ENCODE measurements around the gene ANXA8L1.
"Not testable (repeated sequence)": the region's sequence is repeated elsewhere in the genome, so short reads cannot be mapped to it uniquely, and the experiment has no call there.

Gene ANXA8L1, protein sequence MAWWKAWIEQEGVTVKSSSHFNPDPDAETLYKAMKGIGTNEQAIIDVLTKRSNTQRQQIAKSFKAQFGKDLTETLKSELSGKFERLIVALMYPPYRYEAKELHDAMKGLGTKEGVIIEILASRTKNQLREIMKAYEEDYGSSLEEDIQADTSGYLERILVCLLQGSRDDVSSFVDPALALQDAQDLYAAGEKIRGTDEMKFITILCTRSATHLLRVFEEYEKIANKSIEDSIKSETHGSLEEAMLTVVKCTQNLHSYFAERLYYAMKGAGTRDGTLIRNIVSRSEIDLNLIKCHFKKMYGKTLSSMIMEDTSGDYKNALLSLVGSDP
- total RNA-seq: 0 reads per million in 3 experiments

- DNase-seq: not testable (repeated sequence)
Measured at GRCh38 chr10:46375406-46375805, at the start of gene ANXA8L1. ANXA8L1 (plus strand) TSS chr10:46375776; CDS start chr10:46375852, 76 bp downstream.

- no peak for DNase-seq
Measured at GRCh38 chr10:46326066-46326465, 49.5 kb upstream of the ANXA8L1 start.

DNA sequence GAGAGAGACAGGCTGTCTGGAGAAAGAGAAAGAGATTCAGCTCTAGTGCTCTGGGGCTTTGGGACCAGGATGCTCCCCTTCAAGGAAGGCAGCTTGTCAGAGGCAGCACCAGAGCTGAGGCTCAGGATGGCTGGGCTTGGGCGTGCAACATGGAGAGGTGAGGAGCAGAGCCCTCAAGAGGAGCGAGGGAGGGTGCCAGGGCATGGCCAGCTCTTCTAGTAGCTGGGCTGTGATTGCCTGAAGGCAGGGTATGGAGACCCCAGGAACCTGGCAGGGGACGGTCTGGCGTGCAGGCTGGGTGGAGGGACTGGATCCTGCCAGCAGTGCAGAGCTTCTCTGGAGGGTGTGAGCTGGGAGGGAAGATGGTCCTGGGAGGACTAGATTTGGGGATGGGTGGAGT, 48.6 kb upstream of the ANXA8L1 start:
- DNase-seq: no peak

GRCh38 chr10:46327685-46328084, 47.9 kb upstream of the ANXA8L1 start:
- no peak for DNase-seq

- DNase-seq: no peak
Measured at GRCh38 chr10:46328853-46329689, 46.5 kb upstream of the ANXA8L1 start.

DNA sequence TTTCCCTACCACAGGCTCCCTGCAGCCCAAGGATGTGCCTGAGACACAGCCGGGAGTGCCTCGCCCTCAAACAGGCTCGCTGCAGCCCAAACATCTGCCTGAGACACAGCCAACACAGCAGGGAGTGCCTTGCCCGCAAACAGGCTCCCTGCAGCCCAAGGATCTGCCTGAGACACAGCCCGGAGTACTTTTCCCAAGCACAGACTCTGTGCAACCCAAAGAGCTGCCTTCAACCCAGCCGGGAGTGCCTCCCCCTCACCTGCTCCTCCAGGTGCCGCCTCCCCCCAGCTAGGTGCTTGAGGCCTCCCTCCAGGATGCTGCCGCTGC, 45.9 kb upstream of the ANXA8L1 start:
- DNase-seq: no peak

DNA sequence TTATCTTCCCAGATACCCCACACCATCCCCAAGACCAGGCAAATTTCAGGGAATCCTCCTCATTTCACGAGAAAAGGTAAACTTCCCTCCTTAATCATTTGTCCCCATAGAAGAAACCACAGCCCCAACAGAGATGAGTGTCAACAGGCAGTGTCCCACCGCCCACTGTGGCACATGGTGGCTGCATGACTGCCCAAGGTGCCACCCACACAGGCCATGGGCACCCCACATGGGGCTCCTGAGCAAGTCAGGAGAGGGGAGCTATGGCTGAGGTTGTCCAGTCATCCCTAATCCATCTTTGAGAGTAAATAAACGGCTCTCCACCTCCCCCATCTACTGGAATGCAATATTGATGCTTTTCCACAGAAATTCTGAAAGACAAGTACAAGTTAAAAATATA, 44.7 kb upstream of the ANXA8L1 start:
- DNase-seq: no peak

DNA sequence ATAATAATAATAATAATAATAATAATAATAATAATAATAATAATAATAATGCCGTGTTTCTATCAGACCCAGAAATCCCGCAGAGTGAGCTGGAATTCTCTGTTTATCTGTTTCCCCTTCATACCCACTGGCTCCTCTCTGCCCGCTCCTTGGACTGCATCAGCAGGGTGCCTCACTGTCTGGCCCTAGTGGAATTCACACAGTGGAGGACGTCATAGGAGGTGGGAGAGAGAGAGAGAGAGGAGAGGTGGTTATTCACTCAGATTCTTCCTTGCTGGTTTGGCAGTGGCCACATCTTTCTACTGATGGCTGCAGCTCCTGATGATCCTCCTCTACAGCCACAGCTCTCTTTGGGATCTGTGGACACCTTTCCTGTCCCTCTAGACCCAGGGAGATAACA, 10.1 kb upstream of the ANXA8L1 start:
- not testable (repeated sequence) for DNase-seq

- DNase-seq: not testable (repeated sequence)
Measured at GRCh38 chr10:46367209-46367608, 8.4 kb upstream of the ANXA8L1 start.

DNA sequence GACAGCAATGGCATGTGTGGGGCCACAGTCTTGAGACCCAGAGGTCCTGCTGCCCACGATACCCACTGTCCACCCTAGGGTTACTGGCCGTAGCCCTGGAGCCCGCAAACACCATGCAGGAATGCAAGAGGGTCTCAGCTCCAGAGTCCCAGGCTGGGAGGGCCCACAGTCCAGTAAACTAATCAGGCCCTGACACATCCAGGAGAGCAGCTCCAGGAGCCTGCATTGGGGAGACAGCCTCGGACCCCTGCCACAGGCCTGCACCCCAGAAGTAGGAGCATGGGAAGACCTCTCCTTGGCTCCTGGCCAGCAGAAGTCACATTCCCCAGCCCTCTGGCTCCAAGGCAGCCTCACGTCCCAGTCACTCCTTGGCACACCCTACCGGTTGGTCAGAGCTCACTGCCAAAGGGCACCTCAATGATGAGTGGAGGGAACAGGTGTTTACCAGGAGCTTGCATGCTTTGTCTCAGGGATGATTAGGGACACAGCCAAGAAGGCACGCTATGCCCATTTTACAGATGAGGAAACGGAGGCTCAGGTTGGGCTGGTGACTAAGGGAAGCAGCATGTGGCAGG, 7.8 kb upstream of the ANXA8L1 start:
- not testable (repeated sequence) for DNase-seq

GRCh38 chr10:46368956-46369355, 6.6 kb upstream of the ANXA8L1 start:
- not testable (repeated sequence) for DNase-seq

GRCh38 chr10:46374410-46374809, 1.2 kb upstream of the ANXA8L1 start:
- DNase-seq: not testable (repeated sequence)

DNA sequence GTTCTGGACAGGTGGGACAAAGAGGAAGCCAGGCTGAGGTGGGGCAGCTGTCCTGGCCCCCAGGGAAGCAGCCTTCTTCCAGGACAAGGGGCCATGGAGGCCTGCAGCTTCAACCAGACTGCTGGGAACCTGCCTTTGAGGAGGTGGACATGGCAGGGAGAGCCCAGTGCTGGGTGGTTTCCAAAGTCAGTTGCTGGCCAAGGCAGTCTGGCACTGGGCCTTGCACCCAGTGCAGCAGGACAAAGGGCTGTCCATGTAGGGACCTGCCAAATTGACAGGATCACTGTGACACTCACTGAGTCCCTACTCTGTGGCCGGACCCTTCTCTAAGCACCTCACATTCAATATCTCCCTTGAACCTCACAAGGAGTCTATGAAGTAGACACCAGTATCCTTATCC, 1.4 kb downstream of the ANXA8L1 start:
- not testable (repeated sequence) for DNase-seq

GRCh38 chr10:46377651-46378050, 2.1 kb downstream of the ANXA8L1 start:
- not testable (repeated sequence) for DNase-seq

DNA sequence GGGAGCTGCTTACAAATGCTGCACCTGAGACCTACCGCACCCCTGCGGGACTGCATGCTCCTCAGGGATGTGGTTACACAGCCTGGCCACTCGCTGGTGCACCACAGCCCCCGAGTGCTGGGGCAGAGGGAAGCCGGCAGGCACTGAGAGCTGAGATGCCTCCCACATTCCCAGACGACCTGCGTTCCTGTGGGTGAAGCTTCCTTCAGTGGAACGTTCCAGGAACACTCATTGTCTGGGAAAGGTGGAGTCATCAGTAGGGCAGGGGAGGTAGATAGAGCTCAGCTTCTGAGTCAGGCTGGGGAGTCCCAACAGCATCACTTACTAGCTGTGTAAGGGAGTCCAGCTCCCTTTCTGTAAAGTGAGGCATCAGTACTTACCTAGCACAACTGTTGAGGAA, 2.5 kb downstream of the ANXA8L1 start:
- not testable (repeated sequence) for DNase-seq

- not testable (repeated sequence) for DNase-seq
Measured at GRCh38 chr10:46379233-46379848, 3.8 kb downstream of the ANXA8L1 start.

DNA sequence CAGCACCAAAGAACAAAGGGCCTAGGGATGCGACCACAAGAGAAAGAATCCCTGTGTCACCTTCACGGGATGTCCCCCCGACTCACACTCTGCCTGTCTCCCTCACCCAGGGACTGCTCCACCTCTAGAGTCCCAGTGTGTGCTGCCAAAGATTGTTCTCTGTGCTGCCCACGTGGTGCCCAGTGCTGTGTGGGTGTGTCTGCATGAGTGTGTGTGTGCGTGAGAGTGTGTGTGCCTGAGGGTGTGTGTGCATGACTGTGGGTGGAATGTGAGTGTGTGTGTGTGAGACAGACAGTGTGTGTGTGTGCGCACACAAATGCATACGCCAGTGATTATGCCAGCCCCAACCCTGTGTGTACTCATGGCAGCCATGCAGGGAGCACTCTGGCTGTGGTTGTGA, 10.3 kb downstream of the ANXA8L1 start:
- not testable (repeated sequence) for DNase-seq

- DNase-seq: not testable (repeated sequence)
Measured at GRCh38 chr10:46386694-46387093, 11.1 kb downstream of the ANXA8L1 start.

DNA sequence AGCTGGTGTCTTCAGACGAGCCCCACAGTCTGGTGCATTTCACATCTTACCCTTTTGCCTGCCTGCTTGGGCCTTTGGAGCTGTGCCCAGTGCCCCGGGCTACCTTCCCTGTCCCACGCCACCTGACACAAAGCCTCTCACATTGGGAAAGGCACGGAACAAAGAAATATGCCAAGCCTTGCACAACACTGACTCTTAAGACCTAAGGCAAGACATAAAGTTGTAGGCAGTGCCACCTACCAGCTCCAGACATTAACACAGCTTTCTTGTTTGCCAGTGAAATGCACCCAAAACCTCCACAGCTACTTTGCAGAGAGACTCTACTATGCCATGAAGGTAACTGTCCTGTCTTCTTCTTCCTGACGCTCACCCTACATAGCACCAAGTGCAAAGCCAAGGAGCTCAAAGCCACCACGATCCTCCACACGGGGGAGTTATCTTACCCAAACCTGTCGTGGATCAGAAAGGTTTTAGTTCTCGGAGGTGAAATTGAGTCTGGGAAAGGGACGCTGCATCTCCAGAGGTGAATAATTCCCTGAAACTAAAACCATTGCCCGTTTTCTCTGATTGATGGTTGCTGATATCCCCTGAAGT, 11.8 kb downstream of the ANXA8L1 start:
- not testable (repeated sequence) for DNase-seq

GRCh38 chr10:46391422-46391821, 15.8 kb downstream of the ANXA8L1 start:
- not testable (repeated sequence) for DNase-seq

DNA sequence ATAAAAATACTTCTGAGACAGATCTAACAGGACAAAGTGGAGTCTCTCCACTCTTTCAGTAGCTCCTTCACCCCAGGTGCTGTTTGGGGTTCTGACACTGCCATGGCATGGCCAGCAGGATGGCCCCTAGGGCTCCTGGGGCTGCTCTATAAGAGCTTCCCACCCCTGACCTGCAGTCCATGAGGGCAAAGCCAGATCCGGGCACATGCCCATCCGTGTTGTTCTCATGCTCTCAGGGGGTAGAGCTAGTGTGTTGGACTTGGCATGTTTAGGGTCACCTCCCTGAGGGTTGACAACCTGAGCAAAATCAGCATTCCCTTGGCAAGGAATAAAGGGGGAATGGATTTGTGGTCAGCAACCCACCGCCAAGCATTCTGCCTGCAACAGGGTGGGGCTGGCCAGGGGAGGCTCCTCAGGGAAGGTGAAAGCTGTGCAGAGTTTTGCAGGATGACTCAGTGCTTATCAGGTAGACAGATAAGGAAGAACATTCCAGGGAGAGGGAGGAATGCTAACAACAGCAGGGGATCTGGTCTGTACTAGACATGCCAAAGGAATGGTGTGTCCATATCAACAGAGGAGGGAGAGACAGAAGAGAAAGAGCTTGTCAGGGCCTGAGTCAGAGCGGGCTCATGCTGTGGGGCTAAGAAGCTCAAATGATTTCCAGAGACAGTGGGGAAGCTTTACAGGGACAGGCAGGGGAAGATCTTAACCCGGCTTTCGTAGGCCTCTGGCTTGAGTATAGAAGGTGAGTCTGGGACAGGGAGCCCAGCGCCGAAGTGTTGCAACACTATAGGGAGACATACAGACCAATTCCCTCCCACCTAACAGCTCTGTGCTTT, 21.1 kb downstream of the ANXA8L1 start:
- DNase-seq: not testable (repeated sequence)

- DNase-seq: not testable (repeated sequence)
Measured at GRCh38 chr10:46397767-46398166, 22.2 kb downstream of the ANXA8L1 start.
